ENCODE data around the gene PPCDC. TPM values are rescaled to one million over a fixed set of nuclear protein-coding genes. Genes with fewer than 3 reads are reported as not detected.

Gene PPCDC
- total and polyA plus RNA-seq, 2 of the 4 experiments (the other 2 are of a cell fraction): 13.3 to 16.3 TPM

DNA sequence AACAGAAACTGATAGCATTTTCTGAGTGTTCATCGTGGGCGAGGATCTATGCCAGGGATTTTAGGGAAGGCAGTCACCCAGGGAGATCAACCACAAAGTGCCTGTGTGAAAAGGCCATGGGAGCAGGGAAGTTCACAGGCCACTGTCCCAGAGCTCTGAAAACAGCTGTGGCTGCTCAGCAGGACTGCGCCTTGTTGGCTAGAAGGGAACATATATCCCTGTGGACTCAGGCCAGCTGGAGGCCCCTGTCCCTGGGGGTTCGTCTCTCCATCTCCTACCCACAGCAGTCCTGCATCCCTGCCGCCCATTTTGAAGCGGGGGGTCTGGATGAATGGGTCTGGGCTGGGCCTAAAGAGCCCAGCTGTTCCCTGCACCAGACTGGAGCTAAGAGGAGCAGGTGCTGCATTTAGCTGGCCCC is 27.8 kb downstream of the PPCDC start:
- H2AK9ac ChIP-seq (replicated peaks; ENCODE audit: low read depth, low read length, poor library complexity): no peak overlapping the region
- in situ Hi-C loops (cut with MboI; ENCODE audit: low sequenced_read_pairs): no loop called here
- no peak overlapping the region for H3K4ac ChIP-seq (ENCODE audit: low read depth, low read length)
- no peak overlapping the region for H3K14ac ChIP-seq (replicated peaks; ENCODE audit: low read depth, low read length)
- no peak overlapping the region for H2AK5ac ChIP-seq (ENCODE audit: low read depth, low read length)
- H3K9me1 ChIP-seq (ENCODE audit: insufficient read depth, low read length): peaks cover 9% of the 10 kb centered on the region; the same call in 1 of the 2 replicates
- H3K27ac ChIP-seq (ENCODE audit: insufficient read depth, low read length): no peak overlapping the region
- DNase-seq (no peak), ATAC-seq (ENCODE audit: low read depth) (no peak)
- WGBS, 2 experiments (ENCODE audit: extremely low coverage in 2 of 2, insufficient read length in 1 of 2): no CpG with 5 or more reads among the region's 6 CpGs
- peaks cover 0 to 9% of the 10 kb centered on the region in 2 experiments; a peak in 2 of 4 replicates for H3K79me1 ChIP-seq (ENCODE audit: low read depth in 1 of 2, low read length in 2 of 2)
- no peak overlapping the region for H3K4me3 ChIP-seq (ENCODE audit: insufficient read depth, low read depth, low read length)
- H3K18ac ChIP-seq (ENCODE audit: low read depth, low read length): no peak overlapping the region
- H3K56ac ChIP-seq (ENCODE audit: extremely low read depth, insufficient read depth, low read length): no peak overlapping the region
- no TSS peak for BruUV-seq (replicated peaks)
- H3K4me1 ChIP-seq (ENCODE audit: control insufficient read depth, insufficient read depth, low read length): peaks cover 11% of the 10 kb centered on the region
- H2BK120ac ChIP-seq (ENCODE audit: low read depth, low read length): no peak overlapping the region
- no peaks in the 10 kb centered on the region for H3K27me3 ChIP-seq (ENCODE audit: control insufficient read depth, insufficient read depth, low read length)
- no peak overlapping the region for H2BK20ac ChIP-seq (ENCODE audit: low read depth, low read length)
- no peak overlapping the region for H2BK15ac ChIP-seq (ENCODE audit: low read depth, low read length)
- H4K91ac ChIP-seq (ENCODE audit: insufficient read depth, low read depth, low read length): no peak overlapping the region
- dilution Hi-C loops (cut with HindIII; ENCODE audit: low sequenced_read_pairs, unreplicated experiment): no loop called here
- no peak overlapping the region for H2AFZ ChIP-seq (replicated peaks; ENCODE audit: low read length, poor library complexity)
- no peak overlapping the region for H3K9ac ChIP-seq (ENCODE audit: low read depth, low read length)
- no peaks in the 10 kb centered on the region; the same call in 1 of the 2 replicates for H4K20me1 ChIP-seq (ENCODE audit: insufficient read depth, low read length)
- no peak overlapping the region for H4K5ac ChIP-seq (ENCODE audit: low read depth, low read length)
- no peak for TF ChIP-seq POLR2A (IDR thresholded peaks at IDR 0.05; ENCODE audit: low read depth, low read length)
- TF ChIP-seq RAD21 (IDR thresholded peaks at IDR 0.05; ENCODE audit: low read length): no peak
- ChIA-PET CTCF (no interaction called here), POLR2A (ENCODE audit: unreplicated experiment) (no interaction called here)
- no peaks in the 10 kb centered on the region for H3K9me3 ChIP-seq (ENCODE audit: control insufficient read depth, insufficient read depth, low read length)
- no peaks in the 10 kb centered on the region; the same call in 1 of the 2 replicates for H3K36me3 ChIP-seq (ENCODE audit: control insufficient read depth, insufficient read depth, low read length)
- no peak overlapping the region for H3K4me2 ChIP-seq (ENCODE audit: low read depth, low read length)
- no peak overlapping the region for H3K23ac ChIP-seq (ENCODE audit: low read depth, low read length)
- intact Hi-C loops (cut with micrococcal nuclease): no loop called here
- H2BK5ac ChIP-seq (ENCODE audit: low read depth, low read length, poor library complexity, severe bottlenecking): no peak overlapping the region
- no peak overlapping the region for H4K8ac ChIP-seq (ENCODE audit: low read depth in 2 of 2, low read length in 2 of 2)
